Activated CD4-positive, alpha-beta memory T cell treated with anti-CD3 and anti-CD28 coated beads for 36 hours (primary cell): ENCODE measurements around the gene COP1. TPM values are rescaled to one million over a fixed set of nuclear protein-coding genes. Genes with fewer than 3 reads are reported as not detected.

Experiments
- CTCF ChIA-PET: fragments of 350-600 bp; sonication (Branson Sonifier 250); formaldehyde crosslinking; loops from one replicate; lab custom pipeline; 2021; ENCODE audit warnings: antibody characterized with exemption, inconsistent platforms; lab: Charles Lee
- POLR2A ChIA-PET: fragments of 350-600 bp; sonication (Branson Sonifier 250); formaldehyde crosslinking; loops from one replicate; lab custom pipeline; 2021; ENCODE audit warnings: antibody characterized with exemption; lab: Charles Lee
- DNase-seq: peaks from one replicate; pipeline ENCODE4 v3.0.0-alpha.2; 2020
- H3K27ac Mint-ChIP-seq: one replicate; pipeline ENCODE4 v1.8.0; 2021; ENCODE audit warnings: mixed read lengths
- H3K27me3 Mint-ChIP-seq: one replicate; pipeline ENCODE4 v1.8.0; 2021; ENCODE audit warnings: mixed read lengths
- H3K36me3 Mint-ChIP-seq: one replicate; pipeline ENCODE4 v1.8.0; 2021; ENCODE audit warnings: mixed read lengths
- H3K4me1 Mint-ChIP-seq: one replicate; pipeline ENCODE4 v1.8.0; 2021; ENCODE audit warnings: low read depth, mixed read lengths
- H3K4me3 Mint-ChIP-seq: one replicate; pipeline ENCODE4 v1.8.0; 2021; ENCODE audit warnings: mild to moderate bottlenecking, mixed read lengths
- H3K9me3 Mint-ChIP-seq: one replicate; pipeline ENCODE4 v1.8.0; 2021; ENCODE audit warnings: mixed read lengths
- intact Hi-C: fragments of 100-400 bp; cut with micrococcal nuclease; formaldehyde crosslinking; loops from one replicate; pipeline ENCODE4 v1.15.1; 2023
- total RNA-seq, 2 experiments: library from RNA; stranded (reverse); gene quantifications; one replicate each; pipeline ENCODE4 v1.2.3, GENCODE V29; 2021

Gene COP1
- total RNA-seq, 2 experiments from 2014 or later, result 34.2 to 34.7 TPM

DNA sequence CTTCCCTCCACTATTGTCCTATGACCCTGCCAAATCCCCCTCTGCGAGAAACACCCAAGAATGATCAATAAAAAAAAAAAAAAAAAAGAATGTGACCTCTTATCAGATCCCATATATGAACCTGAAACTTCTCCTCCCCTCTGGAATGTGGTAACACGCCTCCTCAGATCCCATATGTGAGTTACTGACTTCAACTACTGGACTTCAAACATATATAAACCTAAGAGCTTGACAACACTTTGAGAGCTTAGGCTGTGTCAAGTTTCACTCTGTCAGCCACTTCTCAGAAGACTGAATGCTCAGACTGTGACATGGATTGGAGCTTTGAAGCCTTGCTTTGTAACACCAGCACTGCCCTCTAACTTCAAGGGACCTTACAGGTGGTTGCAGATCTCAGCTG lies 148.4 kb downstream of the COP1 start:
- H3K36me3 Mint-ChIP-seq, result peaks cover 9% of the 10 kb centered on the region
- H3K27me3 Mint-ChIP-seq, result no peaks in the 10 kb centered on the region
- no peaks in the 10 kb centered on the region for H3K9me3 Mint-ChIP-seq
- no peak overlapping the region for H3K27ac Mint-ChIP-seq
- no peak overlapping the region for H3K4me3 Mint-ChIP-seq
- no peak for DNase-seq
- CTCF ChIA-PET, result no interaction called here
- intact Hi-C loops, result no loop called here
- H3K4me1 Mint-ChIP-seq, result peaks cover 3% of the 10 kb centered on the region
- POLR2A ChIA-PET, result interaction anchor here (0.7 kb wide), 1 partner anchor 9 kb away, joined by 3 read pairs; no protein-coding TSS in a partner anchor

DNA sequence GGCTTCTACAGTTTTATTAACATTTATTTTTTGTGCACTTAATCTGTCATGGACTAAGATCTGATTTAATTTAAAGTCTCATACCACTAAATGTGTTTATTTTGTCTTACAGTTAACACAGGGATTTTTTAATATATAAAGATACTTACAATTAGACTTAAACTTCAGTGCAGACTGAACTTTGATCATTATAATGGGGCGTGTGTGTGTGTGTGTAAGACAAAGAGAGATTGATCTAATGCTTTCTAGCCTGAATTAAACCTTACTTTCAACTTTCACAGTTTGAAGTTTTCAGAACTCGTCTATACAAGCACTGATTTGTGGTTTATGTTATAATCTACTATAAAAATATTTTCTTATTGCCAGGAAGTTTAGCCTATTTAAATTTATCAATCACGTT lies 150.8 kb downstream of the COP1 start:
- no peak overlapping the region for H3K27ac Mint-ChIP-seq
- POLR2A ChIA-PET, result no interaction called here

DNA sequence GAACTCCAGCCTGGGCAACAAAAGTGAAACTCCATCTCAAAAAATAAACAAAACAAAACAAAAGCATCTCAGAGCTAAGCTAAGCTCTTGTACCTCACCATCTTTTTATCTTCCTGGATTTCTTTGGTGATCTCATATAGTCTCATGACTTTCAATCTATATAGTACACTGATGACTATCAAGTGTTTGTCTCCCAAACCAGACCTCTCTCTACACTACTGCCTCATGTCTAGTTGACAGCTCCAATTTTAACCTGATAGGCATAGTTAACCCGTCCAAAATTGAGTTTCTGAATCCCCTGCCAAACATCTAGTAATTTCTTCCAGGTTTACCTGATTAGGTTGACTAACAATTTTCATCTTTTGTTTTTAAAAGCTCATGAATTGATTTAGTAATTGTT lies 151.7 kb downstream of the COP1 start:
- H3K27ac Mint-ChIP-seq, result no peak overlapping the region
- peaks cover 3% of the 10 kb centered on the region for H3K4me1 Mint-ChIP-seq
- CTCF ChIA-PET, result no interaction called here
- H3K9me3 Mint-ChIP-seq, result no peaks in the 10 kb centered on the region
- no peaks in the 10 kb centered on the region for H3K27me3 Mint-ChIP-seq
- intact Hi-C loops, result no loop called here
- POLR2A ChIA-PET, result no interaction called here
- H3K36me3 Mint-ChIP-seq, result peaks cover 5% of the 10 kb centered on the region
- H3K4me3 Mint-ChIP-seq, result no peak overlapping the region
- DNase-seq, result no peak

More for the DNA sequence above, 150.8 kb downstream of the COP1 start:
- H3K9me3 Mint-ChIP-seq, result no peaks in the 10 kb centered on the region
- H3K4me3 Mint-ChIP-seq, result no peak overlapping the region
- H3K27me3 Mint-ChIP-seq, result no peaks in the 10 kb centered on the region
- H3K36me3 Mint-ChIP-seq, result peaks cover 8% of the 10 kb centered on the region
- no peak for DNase-seq
- CTCF ChIA-PET, result no interaction called here
- intact Hi-C loops, result no loop called here
- H3K4me1 Mint-ChIP-seq, result peaks cover 3% of the 10 kb centered on the region

DNA sequence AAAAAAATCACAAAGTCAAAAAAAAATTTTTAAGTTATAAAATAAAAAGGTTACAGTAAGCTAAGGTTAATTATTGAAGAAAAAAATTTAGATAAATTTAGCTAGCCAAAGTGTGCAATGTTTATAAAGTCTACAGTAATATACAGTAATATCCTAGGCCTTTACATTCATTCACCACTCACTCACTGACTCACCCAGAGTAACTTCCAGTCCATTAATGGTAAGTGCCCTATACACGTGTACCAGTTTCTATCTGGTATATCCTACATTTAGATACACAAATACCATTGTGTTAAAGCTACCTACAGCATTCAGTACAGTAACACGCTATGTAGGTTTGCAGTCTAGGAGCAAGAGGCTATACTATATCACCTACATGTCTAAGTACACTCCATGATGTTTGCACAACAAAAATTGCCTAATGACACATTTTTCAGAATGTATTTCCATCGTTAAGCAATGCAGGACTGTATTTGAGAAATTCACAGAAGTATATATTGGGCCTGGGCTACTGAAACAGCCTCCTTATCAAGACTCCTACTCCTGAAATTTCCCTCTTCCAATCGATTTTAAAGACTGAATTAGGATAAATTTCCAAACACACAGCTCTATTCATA lies 155.1 kb downstream of the COP1 start:
- Mint-ChIP-seq H3K4me3 (no peak overlapping the region), H3K4me1 (peaks cover 3% of the 10 kb centered on the region), H3K9me3 (no peaks in the 10 kb centered on the region), H3K27ac (no peak overlapping the region), H3K36me3 (peaks cover 2% of the 10 kb centered on the region), H3K27me3 (no peaks in the 10 kb centered on the region)
- CTCF ChIA-PET, result no interaction called here
- DNase-seq, result no peak
- intact Hi-C loops, result no loop called here
- POLR2A ChIA-PET, result interaction anchor here (0.7 kb wide), 1 partner anchor 19 kb away, joined by 3 read pairs; no protein-coding TSS in a partner anchor

DNA sequence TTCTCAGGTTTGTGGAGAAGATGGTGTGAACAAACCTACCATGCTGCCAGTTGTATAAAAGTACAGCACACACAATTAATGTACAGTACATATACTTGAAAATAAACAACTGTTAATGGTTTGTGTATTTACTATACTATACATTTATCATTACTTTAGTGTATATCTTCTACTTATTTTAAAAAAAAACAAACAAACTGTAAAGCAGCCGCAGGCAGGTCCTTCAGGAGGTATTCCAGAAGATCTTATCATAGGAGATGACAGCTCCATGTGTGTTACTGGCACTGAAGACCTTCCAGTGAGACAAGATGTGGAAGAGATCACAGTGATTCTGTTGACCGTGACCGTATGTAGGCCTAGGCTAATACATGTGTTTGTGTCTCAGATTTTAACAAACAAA lies 155.7 kb downstream of the COP1 start:
- DNase-seq, result no peak
- peaks cover 3% of the 10 kb centered on the region for H3K4me1 Mint-ChIP-seq
- H3K9me3 Mint-ChIP-seq, result no peaks in the 10 kb centered on the region
- ChIA-PET POLR2A (no interaction called here), CTCF (no interaction called here)
- no peak overlapping the region for H3K27ac Mint-ChIP-seq
- no peaks in the 10 kb centered on the region for H3K27me3 Mint-ChIP-seq
- intact Hi-C loops, result no loop called here
- H3K4me3 Mint-ChIP-seq, result no peak overlapping the region
- H3K36me3 Mint-ChIP-seq, result peaks cover 2% of the 10 kb centered on the region

DNA sequence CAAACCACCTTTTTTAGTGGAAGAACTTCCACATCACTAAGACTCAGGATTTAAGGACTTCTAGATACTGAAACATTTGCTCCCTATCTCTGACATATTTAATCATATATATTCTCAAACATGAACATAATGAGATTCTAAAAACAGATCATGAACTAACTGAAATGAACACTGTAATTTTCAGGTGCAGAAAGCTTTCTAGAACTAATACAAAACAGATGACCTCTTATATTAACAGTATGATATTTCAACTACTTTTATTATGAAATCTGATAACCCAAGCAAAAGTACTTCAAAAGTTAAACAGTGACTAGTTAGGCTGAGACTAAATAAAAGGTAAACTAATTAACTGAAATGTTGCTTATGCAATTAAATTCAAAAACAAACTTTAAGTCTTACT lies 157.5 kb downstream of the COP1 start:
- ChIA-PET CTCF (no interaction called here), POLR2A (interaction anchor here (0.5 kb wide), 1 partner anchor 9 kb away, joined by 3 read pairs; no protein-coding TSS in a partner anchor)
- Mint-ChIP-seq H3K36me3 (peaks cover 2% of the 10 kb centered on the region), H3K9me3 (no peaks in the 10 kb centered on the region), H3K4me3 (no peak overlapping the region), H3K27ac (no peak overlapping the region), H3K27me3 (no peaks in the 10 kb centered on the region), H3K4me1 (no peaks in the 10 kb centered on the region)
- intact Hi-C loops, result no loop called here
- no peak for DNase-seq

DNA sequence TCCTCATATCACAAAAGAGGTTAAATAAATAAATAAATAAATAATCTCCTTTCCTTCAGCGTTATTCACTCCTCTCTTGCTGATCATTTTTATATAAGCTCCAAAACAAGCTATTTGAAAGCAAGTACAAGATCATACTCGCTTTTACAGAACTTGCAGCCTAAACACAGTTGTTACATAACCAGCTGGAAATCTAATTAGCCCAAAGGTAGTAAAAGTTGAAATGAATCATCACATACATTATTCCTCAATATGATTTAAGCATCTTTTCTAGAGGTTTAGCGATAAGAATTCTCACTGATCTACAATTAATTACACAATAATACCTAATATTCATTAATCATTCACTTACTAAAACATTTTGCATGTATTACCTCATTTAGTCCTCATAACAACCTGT lies 160.2 kb downstream of the COP1 start:
- POLR2A ChIA-PET, result no interaction called here
- no peak for DNase-seq
- H3K4me1 Mint-ChIP-seq, result no peaks in the 10 kb centered on the region
- H3K9me3 Mint-ChIP-seq, result no peaks in the 10 kb centered on the region
- H3K4me3 Mint-ChIP-seq, result no peak overlapping the region
- no peaks in the 10 kb centered on the region for H3K27me3 Mint-ChIP-seq
- no peak overlapping the region for H3K27ac Mint-ChIP-seq
- intact Hi-C loops, result no loop called here
- CTCF ChIA-PET, result no interaction called here
- peaks cover 9% of the 10 kb centered on the region for H3K36me3 Mint-ChIP-seq

DNA sequence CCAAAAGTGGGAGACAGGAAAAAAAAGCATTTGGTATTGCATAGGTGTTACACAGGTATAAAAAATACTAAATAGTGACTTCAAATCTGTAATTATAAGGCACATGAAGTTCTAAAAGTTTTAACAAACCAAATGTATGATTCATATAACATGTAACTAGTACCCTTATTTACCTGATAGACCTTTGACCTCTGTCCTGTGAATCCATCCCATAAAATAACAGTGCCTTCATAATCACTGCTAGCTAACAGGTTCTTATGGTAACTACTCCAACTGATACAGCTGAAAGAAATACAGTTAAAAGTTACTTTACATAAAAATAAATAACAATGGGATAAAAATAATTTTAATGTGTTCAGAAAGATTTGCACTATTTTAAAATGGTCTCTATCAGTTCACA lies 163.5 kb downstream of the COP1 start:
- POLR2A ChIA-PET, result no interaction called here
- Mint-ChIP-seq H3K9me3 (no peaks in the 10 kb centered on the region), H3K36me3 (peaks cover 29% of the 10 kb centered on the region)

DNA sequence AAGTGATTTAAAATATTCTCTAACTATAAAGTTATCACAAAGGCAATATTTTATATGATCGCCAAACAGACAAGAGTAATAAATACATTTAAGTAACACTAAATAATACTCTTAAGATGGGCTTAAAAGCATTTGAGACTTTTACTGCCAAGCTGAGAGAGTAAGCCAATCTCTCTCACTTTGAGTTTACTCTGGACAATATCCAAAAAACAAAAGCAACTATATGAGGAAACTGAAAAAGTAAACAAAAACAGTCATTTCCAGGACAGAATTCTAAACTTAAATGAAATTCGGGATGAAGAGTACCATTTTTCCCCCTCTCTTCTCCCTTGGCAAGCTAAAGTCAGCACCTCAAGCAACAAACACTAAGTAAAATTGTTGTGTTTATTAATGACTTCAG lies 173.2 kb downstream of the COP1 start:
- no peaks in the 10 kb centered on the region for H3K9me3 Mint-ChIP-seq
- intact Hi-C loops, result no loop called here
- H3K4me3 Mint-ChIP-seq, result no peak overlapping the region
- H3K36me3 Mint-ChIP-seq, result peaks cover 33% of the 10 kb centered on the region
- no peaks in the 10 kb centered on the region for H3K27me3 Mint-ChIP-seq
- no peaks in the 10 kb centered on the region for H3K4me1 Mint-ChIP-seq
- DNase-seq, result no peak
- H3K27ac Mint-ChIP-seq, result no peak overlapping the region
- ChIA-PET POLR2A (no interaction called here), CTCF (no interaction called here)

More for the DNA sequence above, 163.5 kb downstream of the COP1 start:
- CTCF ChIA-PET, result no interaction called here
- no peak overlapping the region for H3K27ac Mint-ChIP-seq
- DNase-seq, result no peak
- intact Hi-C loops, result no loop called here
- no peaks in the 10 kb centered on the region for H3K27me3 Mint-ChIP-seq
- H3K4me3 Mint-ChIP-seq, result no peak overlapping the region
- H3K4me1 Mint-ChIP-seq, result peaks cover 2% of the 10 kb centered on the region

DNA sequence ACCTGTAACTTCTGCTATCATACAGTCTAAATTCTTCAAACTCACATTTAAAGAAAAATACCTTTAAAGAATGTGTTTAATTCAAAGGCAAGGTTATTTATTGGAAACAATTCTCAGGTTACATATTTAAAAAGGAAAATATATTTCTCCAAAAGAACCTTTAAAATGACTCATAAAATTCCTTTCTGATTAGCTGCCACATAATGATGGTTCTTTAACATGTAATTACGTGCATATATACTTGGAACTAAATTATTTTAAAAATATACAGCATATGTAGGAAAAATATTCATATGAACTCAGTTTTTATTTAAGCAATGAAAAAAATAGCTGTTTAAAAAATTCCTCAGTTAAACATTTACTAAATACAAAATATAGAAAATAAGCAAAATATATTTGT lies 173.6 kb downstream of the COP1 start:
- intact Hi-C loops, result no loop called here
- no peak overlapping the region for H3K27ac Mint-ChIP-seq
- CTCF ChIA-PET, result no interaction called here
- POLR2A ChIA-PET, result no interaction called here
- no peak for DNase-seq
- no peak overlapping the region for H3K4me3 Mint-ChIP-seq
- H3K4me1 Mint-ChIP-seq, result no peaks in the 10 kb centered on the region
- peaks cover 30% of the 10 kb centered on the region for H3K36me3 Mint-ChIP-seq
- H3K9me3 Mint-ChIP-seq, result no peaks in the 10 kb centered on the region
- no peaks in the 10 kb centered on the region for H3K27me3 Mint-ChIP-seq

DNA sequence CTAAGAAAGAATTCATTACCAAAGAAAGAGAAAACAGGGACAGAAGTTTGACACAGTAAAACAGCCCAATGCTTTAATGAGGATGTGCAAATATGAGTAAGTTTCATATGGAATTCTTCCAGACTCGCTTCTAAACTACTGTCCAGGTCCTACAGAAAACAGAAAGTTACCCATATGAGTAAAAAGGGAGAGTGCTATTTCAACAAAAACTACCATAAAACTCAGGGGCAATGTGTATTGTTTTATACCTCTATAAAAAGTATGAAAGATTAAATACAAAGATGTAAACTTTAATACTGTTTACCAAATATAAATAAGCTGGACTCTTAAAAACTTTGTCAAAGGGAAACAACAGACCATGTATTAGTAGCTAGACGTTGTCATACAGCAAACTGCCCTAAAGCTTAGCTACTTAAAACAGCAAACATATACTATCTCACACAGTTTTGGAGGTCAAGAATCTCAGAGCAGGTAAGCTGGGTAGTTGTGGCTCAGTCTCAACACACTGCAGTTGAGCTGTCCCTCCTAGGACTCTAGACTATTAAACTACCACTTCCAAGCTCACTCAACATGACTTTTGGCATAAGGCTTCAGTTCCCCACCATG lies 174.9 kb downstream of the COP1 start:
- no peak overlapping the region for H3K27ac Mint-ChIP-seq
- ChIA-PET POLR2A (no interaction called here), CTCF (no interaction called here)
- peaks cover 29% of the 10 kb centered on the region for H3K36me3 Mint-ChIP-seq
- no peaks in the 10 kb centered on the region for H3K27me3 Mint-ChIP-seq
- H3K4me3 Mint-ChIP-seq, result no peak overlapping the region
- H3K4me1 Mint-ChIP-seq, result peaks cover 11% of the 10 kb centered on the region
- DNase-seq, result no peak
- no peaks in the 10 kb centered on the region for H3K9me3 Mint-ChIP-seq
- intact Hi-C loops, result no loop called here

DNA sequence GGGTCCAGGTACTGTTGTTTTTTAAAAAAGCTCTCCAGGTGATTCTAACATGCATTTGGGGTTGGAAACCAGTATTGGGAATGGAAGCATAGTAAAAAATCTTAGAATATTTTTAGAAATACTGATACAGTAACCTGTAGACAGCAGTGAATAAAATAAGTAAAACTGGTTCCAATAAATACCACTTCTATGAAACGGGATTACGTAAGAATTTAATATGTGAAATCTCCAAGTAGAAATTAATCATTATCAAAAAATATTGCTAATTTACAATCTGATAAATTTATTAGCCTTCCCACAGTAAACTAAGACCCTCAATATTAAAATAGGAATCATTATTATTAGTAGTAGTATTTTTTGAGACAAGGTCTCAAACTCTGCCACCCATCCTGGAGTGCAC lies 177.5 kb downstream of the COP1 start:
- Mint-ChIP-seq H3K27ac (no peak overlapping the region), H3K27me3 (no peaks in the 10 kb centered on the region), H3K36me3 (peaks cover 20% of the 10 kb centered on the region), H3K9me3 (no peaks in the 10 kb centered on the region), H3K4me3 (no peak overlapping the region), H3K4me1 (peaks cover 11% of the 10 kb centered on the region)
- ChIA-PET CTCF (no interaction called here), POLR2A (no interaction called here)
- intact Hi-C loops, result loop anchor here (5.0 to 10.0 kb wide), 2 partner anchors 133 to 175 kb away; partner anchors contain the start of gene COP1
- DNase-seq, result no peak

DNA sequence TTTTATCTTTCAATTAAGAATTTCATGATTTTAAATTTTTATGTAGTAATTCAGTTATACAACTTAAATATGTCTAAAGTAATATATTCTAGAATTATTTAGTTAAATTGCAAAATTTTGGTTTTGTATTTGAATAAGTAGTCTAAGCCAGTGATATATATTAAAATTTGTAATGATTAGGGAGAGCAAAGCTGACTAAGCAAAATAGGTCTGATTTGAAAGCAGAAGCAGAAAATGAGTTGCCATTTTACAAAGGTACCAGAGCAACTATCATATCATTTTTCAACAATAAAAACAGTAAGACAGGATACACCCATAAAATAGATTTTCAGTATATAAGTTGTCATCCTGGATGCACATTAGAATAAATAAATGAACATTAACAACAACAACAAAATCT lies 177.9 kb downstream of the COP1 start:
- CTCF ChIA-PET, result no interaction called here
- intact Hi-C loops, result loop anchor here (5.0 to 10.0 kb wide), 2 partner anchors 133 to 176 kb away; partner anchors contain the start of gene COP1
- Mint-ChIP-seq H3K4me3 (no peak overlapping the region), H3K36me3 (peaks cover 24% of the 10 kb centered on the region), H3K9me3 (no peaks in the 10 kb centered on the region), H3K27ac (no peak overlapping the region), H3K27me3 (no peaks in the 10 kb centered on the region), H3K4me1 (peaks cover 16% of the 10 kb centered on the region)
- POLR2A ChIA-PET, result no interaction called here
- no peak for DNase-seq
